ENCODE data around the gene GDPD5.

GDPD5 gene

GRCh38 chr11:75533896-75534258, 8.1 kb upstream of the GDPD5 start:
- no peak overlapping the region for H3K4me3 ChIP-seq (ENCODE audit: low read depth, low read length)
- no peak for TF ChIP-seq CTCF (IDR thresholded peaks at IDR 0.05; ENCODE audit: low read depth, low read length)

GRCh38 chr11:75532200-75533048, 6.7 kb upstream of the GDPD5 start:
- peak; percentile 72 for TF ChIP-seq CTCF (IDR thresholded peaks at IDR 0.05; ENCODE audit: low read depth, low read length)

GRCh38 chr11:75531325-75531724, 5.6 kb upstream of the GDPD5 start:
- H3K4me3 ChIP-seq (ENCODE audit: low read depth, low read length), result no peak overlapping the region
- no peak for TF ChIP-seq CTCF (IDR thresholded peaks at IDR 0.05; ENCODE audit: low read depth, low read length)

More at GRCh38 chr11:75532200-75533048, 6.7 kb upstream of the GDPD5 start:
- H3K4me3 ChIP-seq (ENCODE audit: low read depth, low read length), result no peak overlapping the region

- H3K4me3 ChIP-seq (ENCODE audit: low read depth, low read length), result no peak overlapping the region
- TF ChIP-seq CTCF (IDR thresholded peaks at IDR 0.05; ENCODE audit: low read depth, low read length), result no peak
These were observed 4.8 kb upstream of the GDPD5 start for GRCh38 chr11:75530577-75530976.

GRCh38 chr11:75527938-75528735, 2.4 kb upstream of the GDPD5 start:
- no peak overlapping the region for H3K4me3 ChIP-seq (ENCODE audit: low read depth, low read length)
- no peak for TF ChIP-seq CTCF (IDR thresholded peaks at IDR 0.05; ENCODE audit: low read depth, low read length)

- no peak for TF ChIP-seq CTCF (IDR thresholded peaks at IDR 0.05; ENCODE audit: low read depth, low read length)
- no peak overlapping the region for H3K4me3 ChIP-seq (ENCODE audit: low read depth, low read length)
These were observed 1.4 kb upstream of the GDPD5 start for GRCh38 chr11:75527130-75527529.

GRCh38 chr11:75526192-75526541, 426 bp upstream of the GDPD5 start:
- no peak for TF ChIP-seq CTCF (IDR thresholded peaks at IDR 0.05; ENCODE audit: low read depth, low read length)
- peak overlapping the region; percentile 67 for H3K4me3 ChIP-seq (ENCODE audit: low read depth, low read length)
